ENCODE data around the gene PPP1R15A.
A peak's percentile ranks its signal among the peaks of the same experiment; 100 is the strongest.
"Not testable (repeated sequence)": the region's sequence is repeated elsewhere in the genome, so short reads cannot be mapped to it uniquely, and the experiment has no call there.

The PPP1R15A gene

DNA sequence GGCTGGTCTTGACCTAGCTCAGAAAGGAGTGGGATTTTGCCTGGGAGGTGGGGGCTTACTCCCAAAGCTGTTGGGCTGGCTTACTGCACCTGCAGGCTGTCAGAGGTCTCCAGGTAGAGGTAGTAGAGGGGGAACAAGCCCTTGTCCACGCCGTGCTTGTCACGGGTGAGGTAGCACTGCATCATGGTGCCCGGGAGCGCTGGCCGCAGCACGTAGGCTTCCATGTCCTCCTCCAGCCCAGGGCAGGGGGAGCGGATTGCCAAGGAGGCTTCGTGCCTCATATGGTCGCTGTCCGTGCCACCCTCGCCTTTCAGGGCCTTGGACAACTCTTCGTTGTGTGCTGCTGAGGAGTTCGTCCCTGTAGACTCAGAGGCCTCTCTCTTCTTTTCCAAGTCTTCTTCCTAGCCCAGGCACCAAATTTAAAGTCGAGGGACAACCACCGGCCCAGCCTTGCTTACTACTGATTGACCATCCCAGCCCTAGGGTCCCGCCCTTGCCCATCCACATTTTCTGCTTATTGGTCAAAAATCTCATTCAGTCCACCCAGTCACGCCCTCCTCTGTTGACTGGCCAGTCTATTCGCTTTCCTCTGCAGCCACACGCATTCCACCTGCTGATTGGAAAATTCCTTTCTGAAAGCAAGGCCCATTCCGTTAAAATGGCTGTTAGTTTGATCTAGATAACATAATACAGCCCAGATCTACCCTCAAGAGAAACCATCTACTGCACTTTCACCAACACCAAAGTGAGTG is 15.8 kb downstream of the PPP1R15A start:
- H3K4me3 ChIP-seq (ENCODE audit: low read length) = no peak overlapping the region
- no peak for DNase-seq (ENCODE audit: low read depth)
- no peaks in the 10 kb centered on the region for H3K4me1 ChIP-seq (ENCODE audit: control insufficient read depth, insufficient read depth, low read length)
- H3K9ac ChIP-seq (ENCODE audit: low read length) = no peak overlapping the region
- no peaks in the 10 kb centered on the region for H3K36me3 ChIP-seq (ENCODE audit: control insufficient read depth, insufficient read depth, low read length, severe bottlenecking)
- H3K9me3 ChIP-seq (ENCODE audit: control insufficient read depth, low read length) = no peaks in the 10 kb centered on the region
- H3K27me3 ChIP-seq (replicated peaks; ENCODE audit: control insufficient read depth, insufficient read depth, low read length) = no peaks in the 10 kb centered on the region

DNA sequence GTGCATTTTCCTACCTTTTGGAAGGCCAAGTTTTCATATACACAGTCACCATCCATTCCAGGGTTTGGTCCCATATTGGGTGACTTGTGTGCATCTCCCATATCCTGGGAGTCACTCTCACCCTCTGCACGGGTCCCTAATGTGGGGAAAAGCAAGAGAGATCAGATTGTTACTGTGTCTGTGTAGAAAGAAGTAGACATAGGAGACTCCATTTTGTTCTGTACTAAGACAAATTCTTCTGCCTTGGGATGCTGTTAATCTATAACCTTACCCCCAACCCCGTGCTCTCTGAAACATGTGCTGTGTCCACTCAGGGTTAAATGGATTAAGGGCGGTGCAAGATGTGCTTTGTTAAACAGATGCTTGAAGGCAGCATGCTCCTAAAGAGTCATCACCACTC is 17.3 kb downstream of the PPP1R15A start:
- H3K36me3 ChIP-seq (ENCODE audit: control insufficient read depth, insufficient read depth, low read length, severe bottlenecking); DNase-seq (ENCODE audit: low read depth); H3K4me3 ChIP-seq (ENCODE audit: low read length); H3K4me1 ChIP-seq (ENCODE audit: control insufficient read depth, insufficient read depth, low read length); H3K27me3 ChIP-seq (replicated peaks; ENCODE audit: control insufficient read depth, insufficient read depth, low read length); H3K9ac ChIP-seq (ENCODE audit: low read length); H3K9me3 ChIP-seq (ENCODE audit: control insufficient read depth, low read length): not testable (repeated sequence)

DNA sequence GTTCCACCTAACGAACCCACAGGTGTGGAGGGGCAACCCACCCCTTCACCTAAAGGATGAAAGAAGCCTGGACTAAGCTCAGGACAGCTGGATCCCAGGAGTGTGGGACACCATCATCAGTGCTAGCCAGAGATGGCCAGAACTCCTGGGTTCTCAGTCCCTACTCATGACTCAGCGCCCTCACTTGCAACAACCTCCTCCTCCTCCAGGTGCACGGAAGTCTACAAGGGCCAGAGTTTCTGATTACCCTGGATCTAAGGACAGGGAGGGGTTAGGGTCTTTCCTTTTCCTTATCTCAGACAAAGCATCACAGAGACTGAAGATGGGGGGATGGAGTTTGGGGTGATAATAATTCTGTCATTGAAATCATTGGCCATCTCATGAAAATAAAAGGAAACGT is 18.3 kb downstream of the PPP1R15A start:
- Histone ChIP-seq H3K27me3 (replicated peaks; ENCODE audit: control insufficient read depth, insufficient read depth, low read length) (peaks cover 8% of the 10 kb centered on the region), H3K36me3 (ENCODE audit: control insufficient read depth, insufficient read depth, low read length, severe bottlenecking) (no peaks in the 10 kb centered on the region), H3K9ac (ENCODE audit: low read length) (no peak overlapping the region), H3K9me3 (ENCODE audit: control insufficient read depth, low read length) (no peaks in the 10 kb centered on the region), H3K4me3 (ENCODE audit: low read length) (no peak overlapping the region), H3K4me1 (ENCODE audit: control insufficient read depth, insufficient read depth, low read length) (no peaks in the 10 kb centered on the region)
- no peak for DNase-seq (ENCODE audit: low read depth)

DNA sequence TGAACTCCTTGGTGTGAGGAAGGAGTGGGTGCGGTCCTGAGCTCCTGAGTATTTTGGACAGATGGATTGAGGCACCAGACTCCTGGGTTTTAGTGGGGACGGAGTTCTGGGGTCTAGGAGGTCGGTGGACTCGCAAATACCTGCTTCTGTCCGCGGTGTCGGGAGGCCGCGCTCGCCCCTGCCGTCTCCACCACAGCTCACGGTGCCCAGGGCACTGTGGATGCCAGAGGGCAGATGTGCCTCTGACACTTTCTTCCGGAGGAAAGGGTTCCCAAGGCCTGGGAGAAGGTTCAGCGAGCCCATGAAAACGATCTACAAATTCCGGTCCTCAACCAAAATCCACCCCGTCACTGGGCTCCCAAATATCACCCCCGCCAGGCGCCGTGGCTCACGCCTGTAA is 23.0 kb downstream of the PPP1R15A start:
- no peak overlapping the region for H3K9ac ChIP-seq (ENCODE audit: low read length)
- H3K27me3 ChIP-seq (replicated peaks; ENCODE audit: control insufficient read depth, insufficient read depth, low read length) = peaks cover 8% of the 10 kb centered on the region
- H3K4me3 ChIP-seq (ENCODE audit: low read length) = no peak overlapping the region
- H3K9me3 ChIP-seq (ENCODE audit: control insufficient read depth, low read length) = no peaks in the 10 kb centered on the region
- peaks cover 3% of the 10 kb centered on the region for H3K4me1 ChIP-seq (ENCODE audit: control insufficient read depth, insufficient read depth, low read length)
- DNase-seq (ENCODE audit: low read depth) = no peak
- H3K36me3 ChIP-seq (ENCODE audit: control insufficient read depth, insufficient read depth, low read length, severe bottlenecking) = no peaks in the 10 kb centered on the region

DNA sequence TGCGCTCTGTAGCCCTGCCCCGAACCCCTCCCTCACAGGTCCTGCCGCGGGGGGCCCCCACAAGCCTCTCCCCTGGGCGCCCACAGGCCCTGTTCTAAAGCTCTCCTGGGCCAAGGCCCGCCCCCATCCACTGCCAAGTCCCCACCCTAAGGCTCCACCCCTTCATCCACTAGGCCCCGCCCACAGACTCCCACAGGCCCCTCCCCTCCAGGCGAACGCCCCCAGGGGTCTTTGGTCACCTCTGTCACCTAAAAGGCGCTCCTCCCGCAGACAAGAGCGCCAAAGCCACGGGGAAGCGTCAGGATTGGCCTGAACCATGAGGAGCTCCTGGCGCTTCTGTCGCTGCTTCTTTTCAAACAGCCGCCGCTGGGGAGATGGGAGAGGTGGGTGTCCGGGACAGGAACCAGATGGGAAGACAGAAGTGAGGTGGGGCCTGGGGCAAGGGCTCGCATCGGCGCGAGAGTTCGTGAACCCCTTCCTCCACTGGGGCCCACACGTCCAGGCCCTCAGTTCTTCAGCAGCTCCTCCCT is 24.0 kb downstream of the PPP1R15A start:
- H3K4me3 ChIP-seq (ENCODE audit: low read length) = peak overlapping the region; percentile 50
- peaks cover 8% of the 10 kb centered on the region for H3K4me1 ChIP-seq (ENCODE audit: control insufficient read depth, insufficient read depth, low read length)
- peak overlapping the region; percentile 56 for H3K9ac ChIP-seq (ENCODE audit: low read length)
- H3K36me3 ChIP-seq (ENCODE audit: control insufficient read depth, insufficient read depth, low read length, severe bottlenecking) = no peaks in the 10 kb centered on the region
- DNase-seq (ENCODE audit: low read depth) = peak; percentile 42
- no peaks in the 10 kb centered on the region for H3K9me3 ChIP-seq (ENCODE audit: control insufficient read depth, low read length)
- H3K27me3 ChIP-seq (replicated peaks; ENCODE audit: control insufficient read depth, insufficient read depth, low read length) = peaks cover 8% of the 10 kb centered on the region

DNA sequence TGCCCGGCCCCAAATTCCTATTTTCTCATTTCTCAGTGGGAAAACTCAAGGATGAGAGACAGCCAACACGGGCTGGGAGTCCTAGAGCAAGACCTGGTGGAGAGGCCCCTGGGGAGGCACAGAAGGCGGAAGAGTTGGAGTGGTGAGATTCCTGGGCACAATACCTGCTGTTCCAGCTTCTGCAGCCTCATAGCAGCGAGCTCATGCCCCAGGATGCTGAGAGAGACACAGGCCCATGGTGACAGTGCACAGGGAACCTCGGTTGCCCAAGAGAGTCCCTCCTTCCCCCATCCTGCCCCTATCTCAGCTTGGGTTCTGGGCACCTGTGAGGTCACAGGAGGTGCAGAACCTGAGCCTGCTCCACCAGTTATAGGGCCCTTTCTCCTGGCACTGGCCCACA is 25.0 kb downstream of the PPP1R15A start:
- peaks cover 8% of the 10 kb centered on the region for H3K27me3 ChIP-seq (replicated peaks; ENCODE audit: control insufficient read depth, insufficient read depth, low read length)
- no peaks in the 10 kb centered on the region for H3K9me3 ChIP-seq (ENCODE audit: control insufficient read depth, low read length)
- H3K4me1 ChIP-seq (ENCODE audit: control insufficient read depth, insufficient read depth, low read length) = peaks cover 16% of the 10 kb centered on the region
- H3K9ac ChIP-seq (ENCODE audit: low read length) = no peak overlapping the region
- peaks cover 5% of the 10 kb centered on the region for H3K36me3 ChIP-seq (ENCODE audit: control insufficient read depth, insufficient read depth, low read length, severe bottlenecking)
- no peak for DNase-seq (ENCODE audit: low read depth)
- H3K4me3 ChIP-seq (ENCODE audit: low read length) = no peak overlapping the region

DNA sequence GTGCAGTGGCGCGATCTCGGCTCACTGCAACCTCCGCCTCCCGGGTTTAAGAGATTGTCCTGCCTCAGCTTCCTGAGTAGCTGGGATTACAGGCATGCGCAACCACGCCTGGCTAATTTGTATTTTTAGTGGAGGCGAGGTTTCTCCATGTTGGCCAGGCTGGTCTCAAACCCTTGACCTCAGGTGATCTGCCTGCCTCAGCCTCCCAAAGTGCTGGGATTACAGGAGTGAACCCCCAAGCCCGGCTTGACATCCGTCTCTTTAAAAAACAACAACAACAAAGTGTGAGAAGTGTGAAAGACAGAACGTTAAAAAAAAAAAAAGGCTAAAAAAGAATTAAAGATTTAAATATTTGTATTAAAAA is 27.1 kb downstream of the PPP1R15A start:
- H3K4me3 ChIP-seq (ENCODE audit: low read length) = peak overlapping the region; percentile 98
- DNase-seq (ENCODE audit: low read depth) = not testable (repeated sequence)

DNA sequence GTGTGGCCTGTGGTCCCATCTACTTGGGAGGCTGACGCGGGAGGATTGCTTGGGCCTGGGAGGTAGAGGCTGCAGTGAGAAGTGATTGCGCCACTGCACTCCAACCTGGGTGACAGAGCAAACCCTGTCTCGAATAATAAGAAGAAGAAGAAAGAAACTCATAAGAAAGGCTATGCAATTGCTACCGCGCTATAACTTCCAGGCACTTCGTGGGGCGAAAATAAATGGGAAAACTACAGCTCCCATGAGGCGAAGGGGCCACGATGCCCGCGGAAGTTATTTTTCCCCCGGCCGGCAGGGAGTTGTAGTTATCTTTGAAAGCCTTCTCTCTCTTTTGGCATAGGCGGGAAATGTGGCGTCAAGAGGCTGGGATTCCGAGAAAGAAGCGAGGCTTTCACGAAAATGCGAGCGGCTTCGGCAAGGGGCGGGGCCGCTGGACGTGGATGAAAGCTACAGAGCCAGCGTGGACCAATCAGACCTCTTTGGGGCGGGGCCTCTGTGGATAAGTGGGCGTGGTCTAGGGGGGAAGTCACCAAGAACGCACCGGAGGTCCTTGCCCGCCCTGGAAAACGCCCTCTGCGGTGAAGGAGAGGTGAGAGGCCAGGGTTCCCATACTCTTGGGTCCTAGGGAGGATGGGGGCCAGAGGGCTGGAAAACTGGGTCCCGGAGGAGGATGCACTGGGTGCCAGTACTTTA is 27.7 kb downstream of the PPP1R15A start, which contains the start of gene NUCB1:
Gene NUCB1, plus strand, starts transcription at position 532 of the 696 bp plus-strand sequence. CDS start 485 bp downstream, outside the sequence.
- Histone ChIP-seq H3K9ac (ENCODE audit: low read length) (peak within 1 kb of the TSS; percentile 98), H3K9me3 (ENCODE audit: control insufficient read depth, low read length) (no peaks in the 10 kb centered on the region), H3K27me3 (replicated peaks; ENCODE audit: control insufficient read depth, insufficient read depth, low read length) (peaks cover 5% of the 10 kb centered on the region), H3K4me1 (ENCODE audit: control insufficient read depth, insufficient read depth, low read length) (peaks cover 16% of the 10 kb centered on the region), H3K36me3 (ENCODE audit: control insufficient read depth, insufficient read depth, low read length, severe bottlenecking) (peaks cover 14% of the 10 kb centered on the region), H3K4me3 (ENCODE audit: low read length) (peak within 1 kb of the TSS; percentile 98)
- peak; percentile 100 for DNase-seq (ENCODE audit: low read depth)

More for the DNA sequence above, 27.1 kb downstream of the PPP1R15A start:
- not testable (repeated sequence) for H3K27me3 ChIP-seq (replicated peaks; ENCODE audit: control insufficient read depth, insufficient read depth, low read length); H3K9me3 ChIP-seq (ENCODE audit: control insufficient read depth, low read length)
- Histone ChIP-seq H3K36me3 (ENCODE audit: control insufficient read depth, insufficient read depth, low read length, severe bottlenecking) (peaks cover 10% of the 10 kb centered on the region), H3K9ac (ENCODE audit: low read length) (peak overlapping the region; percentile 98), H3K4me1 (ENCODE audit: control insufficient read depth, insufficient read depth, low read length) (peaks cover 16% of the 10 kb centered on the region)

DNA sequence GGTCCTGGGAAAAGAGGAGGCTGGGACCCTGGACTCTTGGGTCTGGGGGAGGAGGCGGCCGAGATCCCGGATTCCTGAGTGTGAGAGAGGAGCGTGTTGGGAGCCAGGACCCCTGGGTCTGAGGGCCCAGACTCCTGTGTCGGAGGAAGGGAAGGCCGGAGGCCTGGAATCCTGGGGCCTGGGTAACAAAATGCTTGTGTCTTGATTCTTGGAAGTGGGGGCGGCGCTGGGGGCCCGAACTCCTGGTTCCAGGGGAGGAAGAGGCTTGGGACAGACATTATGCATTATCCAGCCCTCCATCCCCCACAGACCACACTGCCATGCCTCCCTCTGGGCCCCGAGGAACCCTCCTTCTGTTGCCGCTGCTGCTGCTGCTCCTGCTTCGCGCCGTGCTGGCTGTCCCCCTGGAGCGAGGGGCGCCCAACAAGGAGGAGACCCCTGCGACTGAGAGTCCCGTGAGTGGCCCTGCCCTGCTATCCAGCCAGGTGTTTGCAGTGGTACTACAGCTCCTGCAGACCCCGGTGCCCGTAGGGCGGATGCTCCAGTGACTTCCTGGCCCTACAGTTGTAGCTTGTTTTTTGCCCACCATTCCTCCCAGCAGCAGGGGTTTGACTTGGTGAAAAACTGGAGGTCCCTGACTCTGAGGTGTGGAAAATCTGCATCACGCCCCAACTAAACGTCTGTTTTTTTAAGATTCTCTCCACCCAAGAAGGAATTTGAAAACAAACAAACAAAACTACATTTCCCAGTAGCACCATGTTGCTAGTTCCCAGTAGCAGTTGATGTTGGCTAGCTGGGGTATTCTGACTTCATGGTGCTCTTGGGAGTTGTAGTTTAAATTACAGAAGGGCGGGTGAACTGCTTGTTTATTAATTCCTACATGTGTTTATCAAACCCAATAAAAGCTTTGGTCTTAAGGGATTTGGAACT is 28.5 kb downstream of the PPP1R15A start:
- peak; percentile 39 for DNase-seq (ENCODE audit: low read depth)
- no peaks in the 10 kb centered on the region for H3K27me3 ChIP-seq (replicated peaks; ENCODE audit: control insufficient read depth, insufficient read depth, low read length)
- H3K4me3 ChIP-seq (ENCODE audit: low read length) = peak overlapping the region; percentile 98
- H3K4me1 ChIP-seq (ENCODE audit: control insufficient read depth, insufficient read depth, low read length) = peaks cover 16% of the 10 kb centered on the region
- H3K36me3 ChIP-seq (ENCODE audit: control insufficient read depth, insufficient read depth, low read length, severe bottlenecking) = peaks cover 22% of the 10 kb centered on the region
- H3K9ac ChIP-seq (ENCODE audit: low read length) = peak overlapping the region; percentile 98
- no peaks in the 10 kb centered on the region for H3K9me3 ChIP-seq (ENCODE audit: control insufficient read depth, low read length)

DNA sequence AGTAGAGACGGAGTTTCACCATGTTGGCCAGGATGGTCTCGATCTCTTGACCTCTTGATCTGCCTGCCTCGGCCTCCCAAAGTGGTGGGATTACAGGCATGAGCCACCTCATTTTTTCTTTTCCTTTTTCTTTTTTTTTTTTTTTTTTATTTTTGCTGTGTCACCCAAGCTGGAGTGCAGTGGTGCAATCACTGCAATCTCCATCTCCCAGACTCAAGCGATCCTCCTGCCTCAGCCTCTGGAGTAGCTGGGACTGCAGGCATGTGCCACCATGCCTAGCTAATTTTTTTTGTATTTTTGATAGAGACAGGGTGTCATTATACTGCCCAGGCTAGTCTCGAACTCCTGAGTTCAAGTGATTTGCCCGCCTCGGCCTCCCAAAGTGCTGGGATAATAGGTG is 30.1 kb downstream of the PPP1R15A start:
- not testable (repeated sequence) for H3K27me3 ChIP-seq (replicated peaks; ENCODE audit: control insufficient read depth, insufficient read depth, low read length); H3K9ac ChIP-seq (ENCODE audit: low read length); H3K9me3 ChIP-seq (ENCODE audit: control insufficient read depth, low read length); DNase-seq (ENCODE audit: low read depth); H3K4me3 ChIP-seq (ENCODE audit: low read length)
- Histone ChIP-seq H3K36me3 (ENCODE audit: control insufficient read depth, insufficient read depth, low read length, severe bottlenecking) (peaks cover 27% of the 10 kb centered on the region), H3K4me1 (ENCODE audit: control insufficient read depth, insufficient read depth, low read length) (peaks cover 16% of the 10 kb centered on the region)

DNA sequence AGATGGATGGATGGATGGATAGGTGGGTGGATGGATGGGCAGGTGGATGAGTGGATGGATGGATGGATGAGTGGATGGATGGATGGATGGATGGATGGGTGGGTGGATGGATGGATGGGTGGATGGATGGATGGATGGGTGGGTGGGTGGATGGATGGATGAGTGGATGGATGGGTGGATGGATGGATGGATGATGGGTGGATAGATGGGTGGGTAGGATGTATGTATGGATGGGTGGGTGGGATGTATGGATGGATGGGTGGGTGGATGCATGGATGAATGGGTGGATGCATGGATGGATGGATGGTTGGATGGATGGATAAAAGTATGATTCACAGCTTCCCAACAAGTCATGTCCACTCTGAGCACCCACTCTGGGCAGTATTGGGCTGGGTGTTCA is 31.6 kb downstream of the PPP1R15A start:
- H3K27me3 ChIP-seq (replicated peaks; ENCODE audit: control insufficient read depth, insufficient read depth, low read length); H3K9ac ChIP-seq (ENCODE audit: low read length); DNase-seq (ENCODE audit: low read depth); H3K9me3 ChIP-seq (ENCODE audit: control insufficient read depth, low read length); H3K4me3 ChIP-seq (ENCODE audit: low read length): not testable (repeated sequence)
- Histone ChIP-seq H3K36me3 (ENCODE audit: control insufficient read depth, insufficient read depth, low read length, severe bottlenecking) (peaks cover 41% of the 10 kb centered on the region), H3K4me1 (ENCODE audit: control insufficient read depth, insufficient read depth, low read length) (peaks cover 16% of the 10 kb centered on the region)

Data from adipocyte (in vitro differentiated cells).